HG02973 (cell line): ENCODE results near the gene TRMT10B.
"Not testable (repeated sequence)": the region's sequence is repeated elsewhere in the genome, so short reads cannot be mapped to it uniquely, and the experiment has no call there.

Source experiments
- ATAC-seq: cut with Tn5 transposase; IDR thresholded peaks from one replicate; pipeline ENCODE4 v1.9.1; 2021; ENCODE audit warnings: moderate library complexity; ENCODE audit not compliant: unreplicated experiment

TRMT10B gene

DNA sequence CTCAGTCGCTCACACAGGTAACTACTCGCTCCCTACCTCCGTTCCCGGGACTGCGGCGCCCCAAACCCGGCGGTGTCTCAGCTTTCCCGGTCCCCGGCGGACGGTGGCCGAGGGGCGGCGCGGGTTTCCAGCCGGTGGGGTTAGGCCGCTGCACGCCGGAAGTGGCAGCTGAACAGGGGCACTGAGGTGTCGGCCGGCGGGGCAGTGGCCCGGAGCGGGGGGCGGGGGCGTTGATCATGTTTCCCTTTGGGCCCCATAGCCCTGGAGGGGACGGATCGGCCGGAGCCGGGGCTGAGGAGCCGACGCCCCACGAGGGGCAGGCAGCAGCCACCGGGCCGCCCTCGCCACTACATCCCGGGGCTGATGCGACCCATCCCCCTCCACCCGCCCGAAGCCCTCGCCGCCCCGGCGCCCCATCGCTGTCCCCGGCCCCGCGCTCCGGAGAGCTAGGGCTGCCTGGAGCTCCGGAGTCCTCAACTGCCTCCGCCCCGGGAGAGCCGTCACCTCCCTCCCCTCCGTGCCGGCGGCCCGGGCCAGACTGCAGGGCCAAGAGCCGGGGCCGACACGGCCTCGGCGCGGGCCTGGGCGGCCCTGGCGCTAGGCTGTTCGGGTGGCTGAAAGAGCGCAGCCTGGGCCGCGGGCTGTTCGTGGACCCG is 47.2 kb downstream of the TRMT10B start, which contains the start of gene DCAF10:
TSS of gene DCAF10 (plus strand) at position 167 of the 656 bp plus-strand sequence. CDS start at position 237, 70 bp downstream.
- ATAC-seq = peak; percentile 52

DNA sequence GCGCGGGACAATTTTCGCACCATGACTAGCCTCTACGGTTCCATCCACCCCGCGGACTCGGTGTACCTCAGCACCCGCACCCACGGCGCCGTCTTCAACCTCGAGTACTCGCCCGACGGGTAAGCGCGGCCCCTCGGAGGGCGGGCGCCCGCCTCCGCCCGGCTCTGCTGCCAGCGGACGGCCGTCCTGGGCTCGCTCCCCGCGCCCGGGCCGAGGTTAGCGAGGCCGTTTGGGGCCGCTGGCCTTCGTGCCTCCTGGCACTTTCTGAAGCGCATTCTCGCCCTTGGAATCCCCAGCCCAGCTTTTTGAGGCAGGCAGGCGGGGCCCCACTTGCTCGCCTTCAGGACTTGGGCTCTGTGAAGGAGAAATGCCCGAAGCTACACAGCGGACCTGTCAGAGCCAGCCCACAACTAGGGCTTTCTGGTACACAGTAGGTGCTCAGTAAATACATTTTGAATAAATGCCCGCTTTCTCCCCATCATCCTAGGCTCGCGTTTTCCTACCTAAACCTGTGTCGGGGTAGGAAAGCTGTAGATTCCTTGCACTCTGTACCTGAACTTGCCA is 47.8 kb downstream of the TRMT10B start:
- peak; percentile 38 for ATAC-seq

GRCh38 chr9:37801959-37802711 is 48.5 kb downstream of the TRMT10B start:
- ATAC-seq = no peak

- ATAC-seq = no peak
These were observed 52.7 kb downstream of the TRMT10B start for GRCh38 chr9:37806271-37806670.

- ATAC-seq = not testable (repeated sequence)
These were observed 56.1 kb downstream of the TRMT10B start for GRCh38 chr9:37809676-37810075.

- ATAC-seq = no peak
These were observed 58.4 kb downstream of the TRMT10B start for GRCh38 chr9:37811906-37812476.

DNA sequence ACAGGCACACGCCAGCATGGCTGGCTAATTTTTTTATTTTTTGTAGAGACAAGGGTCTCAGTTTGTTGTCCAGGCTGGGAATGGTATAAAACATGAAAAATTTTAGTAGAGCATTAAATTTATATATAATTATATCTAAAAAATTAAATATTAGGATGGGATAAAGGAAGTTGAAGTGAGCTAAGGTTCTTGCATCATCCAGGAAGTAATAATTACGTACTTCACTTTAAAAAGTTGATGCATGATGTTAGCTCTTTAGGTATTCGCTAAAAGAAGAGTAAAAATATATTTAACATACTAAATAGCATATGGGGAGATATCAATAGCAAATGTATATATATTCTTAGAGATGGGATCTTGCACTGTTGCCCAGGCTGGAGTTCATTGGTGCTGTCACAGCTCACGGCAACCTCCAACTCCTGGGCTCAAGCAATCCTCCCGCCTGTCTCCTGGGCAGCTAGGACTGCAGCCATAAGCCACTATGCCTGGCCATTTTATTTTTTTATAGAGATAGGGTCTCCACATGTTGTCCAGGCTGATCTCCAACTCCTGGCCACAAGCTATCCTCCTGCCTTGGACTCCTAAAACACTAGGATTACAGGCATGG is 59.3 kb downstream of the TRMT10B start:
- no peak for ATAC-seq

GRCh38 chr9:37818849-37819248 is 65.2 kb downstream of the TRMT10B start:
- no peak for ATAC-seq

- ATAC-seq = no peak
These were observed 66.5 kb downstream of the TRMT10B start for GRCh38 chr9:37820142-37820541.

DNA sequence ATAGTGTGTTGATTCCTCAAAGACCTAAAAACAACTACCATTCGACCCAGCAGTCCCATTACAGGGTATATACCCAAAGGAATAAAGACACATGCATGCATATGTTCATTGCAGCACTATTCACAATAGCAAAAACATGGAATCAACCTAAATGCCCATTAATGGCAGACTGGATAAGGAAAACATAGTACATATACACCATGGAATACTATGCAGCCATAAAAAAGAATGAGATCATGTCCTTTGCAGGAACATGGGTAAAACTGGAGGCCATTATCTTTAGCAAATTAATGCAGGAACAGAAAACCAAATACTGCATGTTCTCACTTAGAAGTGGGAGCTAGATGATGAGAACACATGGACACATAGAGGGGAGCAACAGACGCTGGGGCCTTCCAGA is 71.6 kb downstream of the TRMT10B start:
- not testable (repeated sequence) for ATAC-seq

DNA sequence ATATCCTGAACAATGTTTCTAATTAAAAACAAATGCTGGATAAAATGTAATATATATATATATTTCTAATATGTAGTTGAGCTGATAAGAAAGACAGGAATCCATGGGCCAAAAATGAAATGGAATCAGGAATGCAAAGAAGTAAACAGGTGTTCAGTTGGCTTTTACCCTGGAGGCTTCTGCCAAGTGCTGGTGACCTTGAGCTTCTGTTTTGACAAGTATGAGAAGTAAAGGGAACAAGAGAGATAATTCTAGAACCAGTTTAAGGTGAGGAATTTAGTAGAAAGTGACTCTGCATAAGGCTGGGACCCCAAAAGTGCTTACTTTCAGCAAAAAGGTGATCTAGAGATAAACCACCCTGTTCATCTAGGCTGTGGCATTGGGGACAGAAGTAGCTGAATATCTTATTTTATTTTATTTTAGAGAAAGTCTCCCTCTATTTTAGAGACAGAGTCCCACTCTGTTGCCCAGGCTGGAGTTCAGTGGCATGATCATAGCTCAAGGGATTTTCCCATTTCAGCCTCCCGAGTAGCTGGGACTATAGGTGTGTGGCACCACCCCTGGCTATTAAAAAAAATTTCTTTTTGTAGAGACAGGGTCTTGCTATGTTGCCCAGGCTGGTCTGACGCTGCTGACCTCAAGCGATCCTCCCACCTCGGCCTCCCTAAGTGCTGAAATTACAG is 74.0 kb downstream of the TRMT10B start:
- no peak for ATAC-seq
